Activated CD4-positive, alpha-beta T cell treated with anti-CD3 and anti-CD28 coated beads for 1 hour (primary cell): Measurements from ENCODE around the gene TMEM258.

ENCODE experiments used
- DNase-seq: peaks from one replicate; pipeline ENCODE4 v3.0.0-alpha.2; 2020

The TMEM258 gene

DNA sequence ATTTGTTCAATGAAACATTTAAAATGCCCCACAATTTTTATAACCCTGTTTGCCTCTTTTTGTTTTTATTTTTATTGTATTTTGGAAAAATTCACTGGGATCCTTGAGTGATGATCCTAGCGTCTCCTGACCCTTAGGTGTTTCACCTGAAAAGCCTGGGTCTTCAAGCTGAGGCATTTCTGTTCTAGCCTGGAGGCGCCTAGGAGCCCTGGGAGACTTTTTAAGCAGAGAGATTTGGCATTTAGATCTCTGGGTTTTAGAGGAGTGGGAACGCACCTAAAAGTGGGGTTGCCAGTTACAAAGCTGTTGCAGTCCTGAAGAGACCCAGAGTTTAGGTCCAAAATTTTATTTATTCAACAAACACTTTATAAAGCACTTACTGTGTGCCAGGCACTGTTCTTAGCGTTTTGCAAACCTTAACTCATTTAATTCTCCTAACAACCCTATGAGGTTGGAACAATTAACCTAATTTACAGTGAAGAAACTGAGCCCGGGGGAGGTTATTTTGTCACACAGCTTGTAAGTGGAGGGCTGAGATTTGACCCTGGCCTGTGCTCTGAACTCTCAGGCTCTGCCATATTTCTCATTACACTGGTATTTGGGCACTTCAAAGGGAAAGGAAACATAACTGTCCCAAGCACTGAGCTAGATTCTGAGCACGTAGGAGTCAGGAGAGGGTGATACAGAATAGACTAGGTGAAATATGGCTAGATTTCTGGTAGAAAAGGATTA, 25.2 kb upstream of the TMEM258 start:
- DNase-seq = no peak

DNA sequence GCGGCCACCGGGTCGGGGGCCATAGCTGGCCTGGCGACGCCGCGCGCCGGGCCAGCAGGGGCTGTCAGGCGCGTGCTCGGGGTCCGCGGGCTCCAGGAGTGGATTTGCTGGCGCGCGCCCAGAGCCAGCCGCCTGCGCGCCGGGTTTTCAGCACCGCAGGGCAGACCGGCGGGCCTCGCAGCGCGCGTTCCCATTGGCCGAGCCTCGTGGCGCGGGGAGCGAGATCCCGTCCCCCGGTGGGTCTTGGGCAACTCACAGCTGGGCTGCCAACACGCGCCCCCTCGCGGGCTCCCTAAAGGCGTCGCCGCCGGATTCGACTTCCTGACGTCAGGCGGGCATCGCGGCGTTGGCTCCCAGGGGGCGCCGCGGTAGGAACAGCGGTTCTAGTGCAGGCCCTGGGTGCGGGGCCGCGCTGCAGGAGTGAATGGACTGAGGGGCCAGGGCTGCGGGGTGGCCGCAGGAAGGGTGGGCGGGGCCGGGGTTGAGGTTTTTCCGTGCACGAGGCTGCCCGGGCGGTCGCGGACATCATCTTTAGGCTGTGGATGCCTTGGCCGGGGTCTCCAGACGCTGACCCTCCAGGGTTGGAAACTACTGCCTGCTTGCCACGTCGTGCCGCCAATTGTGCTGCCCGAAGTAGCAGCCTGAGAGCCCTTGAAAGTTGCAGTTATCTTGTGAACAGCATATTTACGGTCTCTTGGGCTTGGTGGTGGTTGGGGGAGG, 24.5 kb upstream of the TMEM258 start, which contains the start of gene FADS1:
TSS of gene FADS1 (minus strand) at position 268 of the 720 bp plus-strand sequence. CDS start at position 194, 74 bp downstream.
- DNase-seq = peak; percentile 53

DNA sequence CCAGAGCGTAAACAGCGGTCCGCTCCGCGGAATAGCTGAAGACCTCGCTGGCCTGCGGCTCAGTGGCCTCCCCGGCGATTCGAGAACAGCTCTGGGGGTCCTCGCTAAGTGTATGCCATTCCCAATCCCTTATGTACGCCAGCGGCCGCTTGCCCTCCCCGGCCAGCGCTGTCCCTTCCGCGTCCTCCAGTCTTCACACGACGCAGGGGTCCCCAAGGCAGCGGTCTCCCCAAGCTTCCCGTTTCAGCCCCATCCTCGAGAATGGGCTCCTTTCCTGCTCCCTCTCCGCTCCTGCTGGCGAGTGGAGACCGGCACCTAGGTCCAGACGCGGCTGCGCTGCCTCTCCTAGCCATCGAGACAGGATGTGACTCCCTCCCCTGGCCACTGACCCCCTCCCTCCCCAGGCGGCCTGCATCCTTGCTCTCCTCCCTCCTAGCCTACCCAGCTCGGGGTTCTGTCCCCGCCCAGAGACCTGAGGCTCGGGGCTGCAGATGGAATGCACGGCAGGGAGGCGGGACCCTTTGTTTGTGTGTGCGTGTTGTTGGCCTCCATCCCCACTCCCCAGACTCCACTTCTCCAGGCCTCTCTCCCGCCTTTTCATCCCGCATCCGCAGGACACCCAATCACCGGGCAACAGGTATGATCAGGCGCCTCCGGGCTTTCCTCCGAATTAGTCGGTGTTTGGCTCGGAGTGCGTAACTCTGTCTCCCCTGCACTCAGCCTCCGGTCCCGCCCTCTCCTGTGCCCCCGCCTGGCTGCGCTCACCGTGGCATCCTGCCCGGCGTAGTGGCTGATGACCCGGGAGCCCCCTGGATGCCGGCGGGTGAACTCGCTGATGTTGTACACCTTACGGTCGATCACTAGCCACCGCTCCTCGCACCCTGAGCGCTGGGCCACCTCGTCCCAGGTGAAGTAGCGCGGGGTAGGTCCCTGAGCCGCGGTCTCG, 23.7 kb upstream of the TMEM258 start:
- peak; percentile 31 for DNase-seq

DNA sequence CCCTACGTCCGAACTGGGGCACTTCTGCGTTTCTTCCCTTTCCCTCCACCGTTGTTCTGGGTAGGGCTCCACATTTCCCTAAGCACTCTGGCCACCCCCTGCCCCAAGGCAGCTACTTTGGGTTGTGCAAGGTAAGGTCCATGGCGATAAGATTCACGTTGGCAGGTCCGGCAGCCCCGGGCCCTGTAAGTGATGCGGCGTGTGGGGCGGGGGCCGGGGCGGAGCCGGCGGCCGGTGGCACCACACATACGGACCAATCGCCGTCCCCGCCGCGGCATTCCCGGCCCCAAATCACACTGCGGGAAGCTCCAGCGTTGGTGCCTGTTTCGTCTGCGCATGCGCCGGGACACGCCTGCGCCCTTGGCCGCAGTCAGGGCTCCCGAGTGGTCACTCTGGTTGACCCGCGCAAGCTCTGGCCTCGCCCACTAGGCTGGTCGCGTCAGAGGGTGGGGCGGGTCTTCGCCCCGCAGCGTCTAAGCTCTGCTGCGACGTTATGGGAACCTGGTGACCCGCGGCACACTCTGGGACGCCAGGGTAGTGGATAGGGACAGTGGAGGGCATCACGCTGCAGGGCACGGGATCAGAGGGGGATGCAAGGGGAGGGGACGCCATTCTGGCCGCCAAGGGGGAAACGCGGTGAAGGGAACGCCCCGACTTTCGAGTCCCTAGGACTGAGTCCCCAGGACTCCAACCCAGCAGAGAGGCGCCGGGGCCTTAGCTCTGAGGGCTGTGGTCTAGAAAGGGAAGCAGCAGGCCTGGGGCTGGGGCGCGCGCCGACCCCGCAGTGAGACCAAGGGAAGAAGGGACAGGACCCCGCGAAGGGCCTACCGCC, 22.8 kb upstream of the TMEM258 start:
- no peak for DNase-seq

DNA sequence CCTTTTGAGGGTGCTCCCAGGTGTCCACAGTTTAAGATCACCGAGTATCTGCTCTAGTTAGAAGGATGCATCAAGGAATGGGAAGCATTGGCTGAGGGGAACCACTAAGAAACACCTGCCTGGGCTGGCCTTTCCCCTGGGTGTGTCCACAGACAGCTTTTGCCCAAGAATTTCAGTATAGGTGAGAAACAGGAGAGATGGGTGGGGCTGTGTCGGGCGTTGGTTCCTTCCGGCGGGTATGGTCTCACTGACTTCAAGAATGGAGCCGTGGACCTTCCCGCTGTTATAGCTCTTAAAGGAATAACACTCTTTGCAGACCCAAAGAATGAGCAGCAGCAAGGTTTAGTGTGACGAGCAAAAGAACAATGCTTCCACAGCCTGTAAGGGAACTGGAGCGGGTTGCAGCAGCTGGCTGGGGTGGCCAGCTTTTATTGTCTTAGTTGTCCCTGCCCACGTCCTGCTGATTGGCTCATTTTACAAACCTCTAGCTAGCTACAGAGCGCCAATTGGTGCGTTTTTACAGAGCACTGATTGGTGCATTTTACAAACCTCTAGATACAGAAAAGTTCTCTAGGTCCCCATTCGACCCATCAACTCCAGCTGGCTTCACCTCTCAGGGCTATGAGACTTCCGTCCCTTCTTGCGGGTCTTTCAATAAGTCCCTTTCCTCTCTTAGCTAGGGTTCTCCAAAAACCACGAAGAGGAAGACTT, 22.0 kb upstream of the TMEM258 start:
- no peak for DNase-seq

DNA sequence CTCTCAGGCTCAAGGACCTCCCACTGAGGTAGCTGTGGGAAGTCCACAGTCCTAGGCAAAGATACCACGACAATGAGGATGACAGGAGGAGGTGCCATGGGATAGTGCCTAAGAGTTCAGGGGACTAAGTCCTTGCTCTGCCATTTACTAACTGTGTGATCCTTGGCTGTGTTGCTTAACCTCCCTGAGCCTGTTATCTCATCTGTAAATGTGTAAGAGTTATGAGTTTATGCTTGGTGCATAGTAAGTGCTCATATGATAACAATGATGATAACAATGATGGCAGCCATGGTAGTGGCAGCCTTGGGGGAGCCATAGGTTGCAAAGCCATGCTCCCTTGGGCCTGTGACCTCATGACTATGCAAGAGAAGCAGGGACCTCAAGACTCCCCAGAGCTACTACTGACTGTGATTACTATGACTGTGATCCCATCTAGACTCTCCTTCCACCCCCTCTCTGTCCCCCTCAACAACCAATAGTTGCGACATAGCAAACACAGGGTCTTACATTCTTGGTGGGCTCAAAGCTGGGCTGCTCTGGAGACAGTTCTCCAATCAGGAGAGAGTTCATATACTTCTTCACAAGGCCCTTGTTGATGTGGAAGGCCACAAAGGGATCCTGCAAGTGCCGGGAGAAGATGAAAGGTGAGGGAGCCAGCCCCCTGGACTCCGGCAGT, 20.5 kb upstream of the TMEM258 start:
- DNase-seq = no peak

DNA sequence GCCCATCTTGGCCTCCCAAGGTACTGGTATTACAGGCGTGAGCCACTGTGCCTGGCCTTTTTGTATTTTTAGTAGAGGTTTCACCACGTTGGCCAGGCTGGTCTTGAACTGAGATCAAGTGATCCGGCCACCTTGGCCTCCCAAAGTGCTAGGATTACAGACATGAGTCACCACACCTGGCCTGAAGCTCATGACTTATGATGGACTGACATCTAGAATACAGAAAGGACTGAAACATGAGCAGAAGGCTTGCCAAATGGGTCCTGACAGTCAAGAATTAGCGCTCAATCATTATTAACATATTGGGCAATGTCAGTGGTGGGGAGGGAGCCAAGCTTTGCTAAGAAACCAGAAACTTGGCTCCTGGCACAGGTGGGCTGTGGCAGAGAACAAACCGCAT, 19.4 kb upstream of the TMEM258 start:
- no peak for DNase-seq

DNA sequence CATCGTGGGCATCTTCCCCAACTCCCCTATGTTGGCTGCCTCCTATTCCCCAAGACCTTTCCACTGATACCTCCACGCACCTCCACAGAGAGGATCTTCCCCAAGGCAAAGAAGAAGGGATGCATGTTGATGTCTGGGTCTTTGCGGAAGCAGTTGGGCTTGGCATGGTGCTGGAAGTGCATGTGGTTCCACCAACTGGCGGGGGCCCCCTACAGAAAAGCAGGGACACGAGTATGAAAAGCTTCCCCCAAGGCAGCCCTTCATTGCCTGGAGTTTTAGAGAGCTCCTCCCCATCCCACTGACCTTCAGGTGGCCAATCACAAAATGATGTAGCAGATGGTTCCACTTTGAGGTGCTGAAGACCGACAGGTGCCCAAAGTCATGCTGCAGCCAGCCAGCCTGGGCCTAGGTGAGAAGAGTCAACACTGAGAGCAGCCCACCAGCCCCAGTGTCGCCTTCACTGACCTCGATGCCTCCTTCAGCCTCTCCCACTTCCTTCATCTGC, 18.3 kb upstream of the TMEM258 start:
- no peak for DNase-seq

DNA sequence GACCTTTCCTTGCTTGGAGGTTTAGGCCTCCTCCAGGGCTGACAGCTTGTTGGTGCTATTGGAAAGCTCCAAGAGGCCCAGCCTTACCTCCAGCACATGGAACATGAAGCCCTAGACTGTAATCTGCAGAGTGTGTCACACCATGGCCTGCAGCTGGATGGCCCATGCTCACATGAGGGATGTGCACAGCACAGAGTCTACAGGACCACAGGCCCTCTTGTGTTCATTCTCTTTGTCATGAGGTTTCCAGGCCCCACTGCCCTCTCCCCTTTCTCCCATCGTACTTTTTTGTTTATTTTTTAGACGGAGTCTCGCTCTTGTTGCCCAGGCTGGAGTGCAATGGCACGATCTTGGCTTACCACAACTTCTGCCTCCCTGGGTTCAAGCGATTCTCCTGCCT, 14.4 kb upstream of the TMEM258 start:
- DNase-seq = no peak

DNA sequence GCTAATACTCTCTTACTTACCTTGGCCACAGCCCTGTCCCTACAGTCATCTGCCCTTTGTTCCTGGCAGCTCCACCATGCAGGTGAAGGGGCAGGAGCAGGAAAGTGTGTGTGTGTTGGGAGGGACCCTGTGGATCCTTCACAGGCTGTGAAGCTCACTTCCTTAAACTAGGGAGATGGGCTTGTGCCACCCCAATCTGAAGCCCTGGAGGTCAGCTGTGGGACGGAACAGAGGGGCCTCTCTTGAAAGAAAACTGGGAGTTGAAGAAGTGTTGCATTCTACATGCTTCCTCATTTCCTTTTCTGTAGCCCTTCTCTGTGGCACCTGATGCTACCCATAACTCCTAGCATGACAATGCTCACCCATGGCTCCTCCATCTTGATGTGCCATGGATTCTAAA, 12.7 kb upstream of the TMEM258 start:
- DNase-seq = no peak

DNA sequence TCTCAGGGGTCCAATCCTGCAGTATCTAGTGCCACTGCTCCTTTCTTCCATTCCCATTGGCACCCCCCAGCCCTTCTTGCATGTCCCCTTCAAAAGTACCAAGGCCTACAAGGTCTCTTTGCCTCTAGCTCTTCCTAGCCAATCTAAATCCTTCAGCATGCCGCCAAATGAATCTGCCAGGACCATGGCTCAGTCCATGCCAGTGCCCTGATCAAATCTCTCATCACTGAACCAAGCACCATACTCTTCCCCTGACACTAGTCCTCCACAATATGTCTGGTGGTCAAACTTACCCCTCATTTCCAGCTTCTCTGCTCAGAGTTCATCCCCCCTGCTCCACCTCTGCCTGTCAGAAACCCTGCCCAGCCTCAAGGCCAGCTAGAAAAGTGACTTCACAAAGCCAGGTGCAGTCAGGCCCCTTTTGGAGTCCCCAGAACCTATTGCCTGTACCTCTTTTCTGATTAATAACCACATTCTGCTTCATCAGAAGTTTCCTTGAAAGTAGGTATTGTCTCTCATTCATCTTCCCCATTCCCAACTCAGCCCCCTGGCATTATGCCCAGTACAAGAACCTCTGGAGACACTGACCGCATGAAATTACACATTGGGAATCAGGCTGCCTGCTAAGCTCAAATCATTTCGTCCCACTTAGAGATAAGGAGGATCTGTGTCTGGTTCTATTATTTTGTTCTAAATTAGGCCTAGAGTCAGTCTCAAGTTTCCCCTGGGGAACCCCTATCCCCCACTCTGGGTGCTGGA, 11.7 kb upstream of the TMEM258 start:
- DNase-seq = no peak

DNA sequence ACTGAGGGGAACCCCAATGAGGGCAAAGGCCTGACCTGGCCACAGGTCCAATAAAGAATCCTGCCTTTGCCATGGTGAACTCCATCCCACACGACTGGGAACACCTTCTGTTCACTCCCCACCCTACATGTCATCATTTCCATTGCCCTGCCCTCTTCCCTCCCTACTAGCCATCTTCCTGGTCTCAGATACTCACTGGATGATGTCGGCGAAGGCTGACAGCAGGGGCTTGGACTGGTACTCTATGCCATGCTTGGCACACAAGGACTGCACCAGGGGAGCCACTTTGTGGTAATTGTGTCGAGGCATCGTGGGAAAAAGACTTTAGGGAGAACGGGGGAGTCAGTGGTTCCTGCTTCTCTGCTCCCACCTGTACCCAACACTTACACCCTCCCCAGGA, 10.2 kb upstream of the TMEM258 start:
- DNase-seq = no peak

DNA sequence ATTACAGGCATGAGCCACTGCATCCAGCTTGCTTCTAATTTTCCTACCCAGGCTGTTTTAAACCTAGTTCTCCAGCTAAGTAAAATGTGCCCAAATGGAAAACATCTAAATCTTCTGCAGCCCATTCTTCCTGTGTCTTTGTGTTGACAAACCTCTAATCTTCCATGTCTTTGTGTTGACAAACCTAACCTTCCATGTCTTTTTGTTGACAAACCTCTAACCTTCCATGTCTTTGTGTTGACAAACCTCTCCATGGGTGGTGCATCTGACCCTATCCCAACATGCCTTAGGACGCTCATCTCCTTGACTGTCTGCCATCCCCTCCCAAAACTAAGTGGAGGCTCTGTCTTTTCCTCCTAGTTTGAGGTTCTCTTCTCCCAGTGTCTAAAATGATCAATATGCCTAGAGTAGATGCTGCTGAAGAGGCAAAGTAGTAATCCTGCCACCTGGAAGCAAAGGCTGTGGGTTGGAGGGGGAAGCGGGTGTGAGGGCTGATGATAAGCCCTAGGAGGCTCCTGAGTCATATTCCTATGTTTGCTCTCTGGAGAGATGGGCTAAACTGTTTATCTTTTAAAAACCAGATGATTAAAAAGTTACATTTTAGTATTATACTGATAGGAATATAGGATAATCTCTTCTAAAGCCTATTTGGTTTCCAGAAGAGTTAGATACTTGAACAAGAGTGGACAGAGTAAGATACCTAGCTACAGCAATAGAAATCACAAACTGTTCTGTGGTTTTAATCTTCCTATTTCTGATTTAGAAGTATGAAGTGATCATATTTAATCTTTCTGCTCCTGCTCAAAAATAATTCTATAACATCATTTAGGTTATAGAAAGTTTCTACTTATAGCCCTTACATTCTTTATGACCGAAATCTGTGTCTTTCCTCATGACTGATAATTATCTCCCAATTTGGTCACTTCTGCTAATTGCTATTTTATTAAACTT, 8.2 kb upstream of the TMEM258 start:
- no peak for DNase-seq

DNA sequence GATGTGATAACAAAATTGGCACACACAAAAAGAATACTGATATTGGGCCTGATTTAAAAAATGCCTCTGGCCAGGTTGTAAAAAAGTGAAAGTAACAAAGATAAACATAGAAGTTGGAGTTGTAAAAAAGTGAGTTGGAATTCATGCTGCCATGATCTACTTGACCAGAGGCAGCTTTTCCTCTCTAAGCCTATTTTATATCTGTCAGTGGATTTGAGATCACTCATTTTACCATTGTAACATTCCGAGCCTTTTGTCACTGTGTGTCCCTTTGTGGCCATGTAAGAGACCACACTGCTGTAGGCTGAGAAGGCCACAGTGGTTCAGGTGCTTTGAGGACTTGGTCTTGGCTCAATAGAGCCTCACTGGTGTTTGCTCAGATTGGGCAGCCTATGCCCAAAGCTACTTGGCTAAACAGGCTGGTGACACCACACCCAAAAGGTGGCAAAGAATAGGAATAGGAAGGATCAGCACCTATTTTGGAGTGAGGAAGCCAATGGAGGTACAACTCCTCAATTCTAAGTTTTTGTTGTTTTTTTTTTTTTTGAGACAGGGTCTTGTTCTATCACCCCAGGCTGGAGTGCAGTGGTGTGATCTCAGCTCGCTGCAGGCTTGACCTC, 7.4 kb upstream of the TMEM258 start:
- DNase-seq = no peak

DNA sequence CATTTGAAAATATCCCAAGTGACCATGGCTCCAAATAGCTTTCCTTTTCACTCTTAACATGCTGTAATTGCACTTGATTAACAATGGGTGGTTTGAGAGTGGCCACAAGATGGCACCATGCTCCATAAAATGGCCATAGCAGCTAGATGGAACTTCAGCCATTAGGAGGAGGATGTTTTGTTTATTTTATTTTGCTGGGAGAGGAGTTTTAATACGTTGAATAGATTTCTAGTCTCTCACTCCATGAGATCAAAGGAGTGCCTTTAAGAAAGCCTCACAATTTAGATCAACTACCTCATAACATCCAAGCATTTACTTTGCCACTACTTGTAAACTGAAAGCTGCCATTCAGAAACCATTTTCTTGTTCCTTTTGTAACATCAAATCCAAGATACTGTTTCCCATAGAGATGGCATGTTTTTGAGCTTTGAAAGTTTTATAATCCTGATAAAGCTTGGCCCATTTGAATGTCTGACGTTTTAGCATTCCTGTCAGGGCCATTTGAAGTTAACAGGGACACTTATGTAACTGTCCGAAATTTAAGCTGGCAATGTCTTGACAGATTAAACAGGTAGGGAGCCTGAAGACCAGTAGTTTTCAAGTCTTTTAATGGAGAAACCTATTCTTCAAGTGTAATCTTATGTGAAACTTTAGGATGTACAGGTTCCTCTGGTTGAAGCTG, 5.0 kb upstream of the TMEM258 start:
- DNase-seq = peak; percentile 50

DNA sequence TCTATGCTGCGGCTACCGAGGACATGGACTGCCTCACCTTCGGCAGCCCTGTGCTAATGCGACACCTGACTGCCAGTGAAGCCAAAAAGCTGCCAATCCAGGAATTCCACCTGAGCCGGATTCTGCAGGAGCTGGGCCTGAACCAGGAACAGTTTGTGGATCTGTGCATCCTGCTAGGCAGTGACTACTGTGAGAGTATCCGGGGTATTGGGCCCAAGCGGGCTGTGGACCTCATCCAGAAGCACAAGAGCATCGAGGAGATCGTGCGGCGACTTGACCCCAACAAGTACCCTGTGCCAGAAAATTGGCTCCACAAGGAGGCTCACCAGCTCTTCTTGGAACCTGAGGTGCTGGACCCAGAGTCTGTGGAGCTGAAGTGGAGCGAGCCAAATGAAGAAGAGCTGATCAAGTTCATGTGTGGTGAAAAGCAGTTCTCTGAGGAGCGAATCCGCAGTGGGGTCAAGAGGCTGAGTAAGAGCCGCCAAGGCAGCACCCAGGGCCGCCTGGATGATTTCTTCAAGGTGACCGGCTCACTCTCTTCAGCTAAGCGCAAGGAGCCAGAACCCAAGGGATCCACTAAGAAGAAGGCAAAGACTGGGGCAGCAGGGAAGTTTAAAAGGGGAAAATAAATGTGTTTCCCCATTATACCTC, 3.6 kb upstream of the TMEM258 start:
- DNase-seq = no peak

DNA sequence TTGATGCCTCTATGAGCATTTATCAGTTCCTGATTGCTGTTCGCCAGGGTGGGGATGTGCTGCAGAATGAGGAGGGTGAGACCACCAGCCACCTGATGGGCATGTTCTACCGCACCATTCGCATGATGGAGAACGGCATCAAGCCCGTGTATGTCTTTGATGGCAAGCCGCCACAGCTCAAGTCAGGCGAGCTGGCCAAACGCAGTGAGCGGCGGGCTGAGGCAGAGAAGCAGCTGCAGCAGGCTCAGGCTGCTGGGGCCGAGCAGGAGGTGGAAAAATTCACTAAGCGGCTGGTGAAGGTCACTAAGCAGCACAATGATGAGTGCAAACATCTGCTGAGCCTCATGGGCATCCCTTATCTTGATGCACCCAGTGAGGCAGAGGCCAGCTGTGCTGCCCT, 3.1 kb upstream of the TMEM258 start:
- DNase-seq = no peak
